GM21825 (cell line): ENCODE data around the gene DOCK8.

Experiments used
- ATAC-seq: cut with Tn5 transposase; IDR thresholded peaks from one replicate; pipeline ENCODE4 v1.9.1; 2021; ENCODE audit warnings: mild to moderate bottlenecking, moderate library complexity; ENCODE audit not compliant: unreplicated experiment

The DOCK8 gene

GRCh38 chr9:304106-304505 is 89.4 kb downstream of the DOCK8 start:
- ATAC-seq: no peak

GRCh38 chr9:304519-305185 is 90.0 kb downstream of the DOCK8 start:
- ATAC-seq: no peak

- ATAC-seq: no peak
These were observed 92.2 kb downstream of the DOCK8 start for GRCh38 chr9:306907-307306.

GRCh38 chr9:311841-312240 is 97.2 kb downstream of the DOCK8 start:
- no peak for ATAC-seq

GRCh38 chr9:312596-313320 is 98.1 kb downstream of the DOCK8 start:
- ATAC-seq: no peak

- no peak for ATAC-seq
These were observed 101.8 kb downstream of the DOCK8 start for GRCh38 chr9:316382-316965.

GRCh38 chr9:318646-319045 is 104.0 kb downstream of the DOCK8 start:
- no peak for ATAC-seq

GRCh38 chr9:324971-325370 is 110.3 kb downstream of the DOCK8 start:
- ATAC-seq: no peak

- no peak for ATAC-seq
These were observed 112.0 kb downstream of the DOCK8 start for GRCh38 chr9:326667-327066.

GRCh38 chr9:328453-328852 is 113.8 kb downstream of the DOCK8 start:
- ATAC-seq: no peak

GRCh38 chr9:331197-331596 is 116.5 kb downstream of the DOCK8 start:
- no peak for ATAC-seq

- ATAC-seq: no peak
These were observed 120.7 kb downstream of the DOCK8 start for GRCh38 chr9:335373-335772.

- ATAC-seq: no peak
These were observed 121.4 kb downstream of the DOCK8 start for GRCh38 chr9:336039-336438.

GRCh38 chr9:338602-339001 is 123.9 kb downstream of the DOCK8 start:
- no peak for ATAC-seq

GRCh38 chr9:341634-342421 is 127.2 kb downstream of the DOCK8 start:
- no peak for ATAC-seq

GRCh38 chr9:343773-344172 is 129.1 kb downstream of the DOCK8 start:
- no peak for ATAC-seq

- ATAC-seq: no peak
These were observed 131.5 kb downstream of the DOCK8 start for GRCh38 chr9:346111-346571.

GRCh38 chr9:347667-348292 is 133.1 kb downstream of the DOCK8 start:
- ATAC-seq: no peak

- ATAC-seq: no peak
These were observed 135.7 kb downstream of the DOCK8 start for GRCh38 chr9:350384-350783.

- ATAC-seq: no peak
These were observed 137.3 kb downstream of the DOCK8 start for GRCh38 chr9:351916-352315.

GRCh38 chr9:353077-353476 is 138.4 kb downstream of the DOCK8 start:
- no peak for ATAC-seq
